Breast epithelium (tissue), 4 donors: ENCODE results near the gene DMRT1. TPM values are rescaled to one million over a fixed set of nuclear protein-coding genes. Genes with fewer than 3 reads are reported as not detected.

Experiments
- DNase-seq, 2 donors: peaks; one replicate each; pipeline ENCODE4 v3.0.0-alpha.2; 2019; ENCODE audit warnings: low spot score in 2 of 2
- H3K27ac ChIP-seq, 2 donors: fragments of 200-600 bp; sonication (generic) in 1 of 2; one replicate each; pipeline ENCODE4 v1.5.1; 2016 to 2019; ENCODE audit warnings: mild to moderate bottlenecking in 1 of 2
- H3K27me3 ChIP-seq, 2 donors: fragments of 200-600 bp; sonication (generic) in 1 of 2; one replicate each; pipeline versions ENCODE4 v1.5.1 to v1.6.0; 2017 to 2019; ENCODE audit warnings: control low read depth in 1 of 2, mild to moderate bottlenecking in 1 of 2
- H3K36me3 ChIP-seq: fragments of 200-600 bp; one replicate; pipeline ENCODE4 v1.5.1; 2019
- H3K4me1 ChIP-seq, 2 donors: fragments of 200-600 bp; sonication (generic); one replicate each; pipeline ENCODE4 v1.5.1; 2016 to 2019; ENCODE audit warnings: control low read depth in 1 of 2
- H3K4me3 ChIP-seq, 3 donors: fragments of 200-600 bp; sonication (generic); 1 replicate in 2 of 3; 2 replicates in 1 of 3; pipeline ENCODE4 v1.5.1; 2016 to 2019; ENCODE audit warnings: mild to moderate bottlenecking in 3 of 3, moderate library complexity in 2 of 3
- H3K9me3 ChIP-seq, 2 donors: fragments of 200-600 bp; sonication (generic) in 1 of 2; one replicate each; pipeline ENCODE4 v1.5.1; 2016 to 2019; ENCODE audit warnings: control low read depth in 1 of 2
- POLR2A ChIP-seq: fragments of 450-650 bp; IDR thresholded peaks from one replicate; pipeline ENCODE4 v1.6.1; 2016; ENCODE audit warnings: antibody characterized with exemption, mild to moderate bottlenecking, moderate library complexity
- POLR2AphosphoS5 ChIP-seq, 3 donors: sonication (generic); formaldehyde crosslinking; IDR thresholded peaks; one replicate each; pipeline ENCODE4 v1.6.1; 2017; ENCODE audit warnings: antibody characterized with exemption in 3 of 3
- intact Hi-C: fragments of 100-400 bp; cut with DNase I; formaldehyde crosslinking; loops from one replicate; pipeline ENCODE4 v1.15.1; 2023; ENCODE audit warnings: low total_unique reads
- total RNA-seq, 3 donors: library from RNA; depleted of rRNA; stranded (reverse); fragments of >200 nt; gene quantifications; one replicate each; pipeline ENCODE4 v1.1.0, GENCODE V29; 2016
- TF ChIP-seq, protein P1 (sequence below), 3 donors: fragments of 450-650 bp; IDR thresholded peaks; one replicate each; pipeline ENCODE4 v1.5.1; 2016 to 2017; ENCODE audit warnings: antibody characterized with exemption in 3 of 3, mild to moderate bottlenecking in 3 of 3, moderate library complexity in 3 of 3

DMRT1 gene
- total RNA-seq, 3 donors from 2014 or later = not detected

GRCh38 chr9:920927-921326 lies 79.4 kb downstream of the DMRT1 start:
- Histone ChIP-seq H3K27me3 (no peaks in the 10 kb centered on the region), H3K4me1 (no peaks in the 10 kb centered on the region), H3K36me3 (no peaks in the 10 kb centered on the region), H3K4me3 (no peak overlapping the region), H3K27ac (no peak overlapping the region), H3K9me3 (no peaks in the 10 kb centered on the region)
- intact Hi-C loops = no loop called here
- DNase-seq = no peak
- no peak for TF ChIP-seq POLR2AphosphoS5 (IDR thresholded peaks at IDR 0.05)
- no peak for TF ChIP-seq POLR2A
- TF ChIP-seq, protein P1, sequence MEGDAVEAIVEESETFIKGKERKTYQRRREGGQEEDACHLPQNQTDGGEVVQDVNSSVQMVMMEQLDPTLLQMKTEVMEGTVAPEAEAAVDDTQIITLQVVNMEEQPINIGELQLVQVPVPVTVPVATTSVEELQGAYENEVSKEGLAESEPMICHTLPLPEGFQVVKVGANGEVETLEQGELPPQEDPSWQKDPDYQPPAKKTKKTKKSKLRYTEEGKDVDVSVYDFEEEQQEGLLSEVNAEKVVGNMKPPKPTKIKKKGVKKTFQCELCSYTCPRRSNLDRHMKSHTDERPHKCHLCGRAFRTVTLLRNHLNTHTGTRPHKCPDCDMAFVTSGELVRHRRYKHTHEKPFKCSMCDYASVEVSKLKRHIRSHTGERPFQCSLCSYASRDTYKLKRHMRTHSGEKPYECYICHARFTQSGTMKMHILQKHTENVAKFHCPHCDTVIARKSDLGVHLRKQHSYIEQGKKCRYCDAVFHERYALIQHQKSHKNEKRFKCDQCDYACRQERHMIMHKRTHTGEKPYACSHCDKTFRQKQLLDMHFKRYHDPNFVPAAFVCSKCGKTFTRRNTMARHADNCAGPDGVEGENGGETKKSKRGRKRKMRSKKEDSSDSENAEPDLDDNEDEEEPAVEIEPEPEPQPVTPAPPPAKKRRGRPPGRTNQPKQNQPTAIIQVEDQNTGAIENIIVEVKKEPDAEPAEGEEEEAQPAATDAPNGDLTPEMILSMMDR (IDR thresholded peaks at IDR 0.05) = no peak

- DNase-seq = no peak
- Histone ChIP-seq H3K27me3 (no peaks in the 10 kb centered on the region), H3K4me1 (no peaks in the 10 kb centered on the region), H3K9me3 (no peaks in the 10 kb centered on the region), H3K27ac (no peak overlapping the region), H3K36me3 (no peaks in the 10 kb centered on the region), H3K4me3 (no peak overlapping the region)
- TF ChIP-seq, protein P1 (IDR thresholded peaks at IDR 0.05) = no peak
- TF ChIP-seq POLR2A (no peak), POLR2AphosphoS5 (IDR thresholded peaks at IDR 0.05) (no peak)
- intact Hi-C loops = no loop called here
Observed at GRCh38 chr9:922171-922570, 80.7 kb downstream of the DMRT1 start.

DNA sequence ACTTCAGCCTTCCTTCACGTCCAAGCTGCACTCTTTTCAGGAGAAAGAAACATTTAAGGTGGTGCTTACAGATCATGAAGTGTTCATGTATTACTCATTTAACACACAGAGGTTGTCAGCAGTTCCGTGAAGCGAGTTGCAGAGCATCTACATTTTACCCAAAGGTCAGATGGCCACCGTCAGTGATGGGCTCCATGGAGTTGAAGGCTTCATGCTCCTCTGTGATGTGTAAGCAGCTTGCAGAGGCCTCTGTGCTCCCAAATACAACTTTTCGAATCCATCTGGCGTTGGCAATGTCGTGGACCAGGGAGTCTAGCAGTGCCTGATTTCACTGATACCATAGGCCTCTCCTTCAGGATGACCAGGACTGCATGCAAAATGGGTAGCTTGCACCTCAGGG lies 81.2 kb downstream of the DMRT1 start:
- H3K4me3 ChIP-seq = no peak overlapping the region
- intact Hi-C loops = no loop called here

GRCh38 chr9:926976-927375 lies 85.5 kb downstream of the DMRT1 start:
- intact Hi-C loops = loop anchor here (5.0 kb wide), 1 partner anchor 505 kb away; no protein-coding TSS in a partner anchor
- H3K4me3 ChIP-seq = no peak overlapping the region
- no peaks in the 10 kb centered on the region for H3K36me3 ChIP-seq
- no peaks in the 10 kb centered on the region for H3K4me1 ChIP-seq
- no peak for TF ChIP-seq POLR2AphosphoS5 (IDR thresholded peaks at IDR 0.05)
- TF ChIP-seq, protein P1 (IDR thresholded peaks at IDR 0.05) = no peak
- no peak for TF ChIP-seq POLR2A
- no peak for DNase-seq
- no peaks in the 10 kb centered on the region for H3K27me3 ChIP-seq
- H3K9me3 ChIP-seq = no peaks in the 10 kb centered on the region
- H3K27ac ChIP-seq = no peak overlapping the region

More for the DNA sequence above, 81.2 kb downstream of the DMRT1 start:
- Histone ChIP-seq H3K36me3 (no peaks in the 10 kb centered on the region), H3K9me3 (no peaks in the 10 kb centered on the region), H3K27ac (no peak overlapping the region), H3K27me3 (no peaks in the 10 kb centered on the region), H3K4me1 (no peaks in the 10 kb centered on the region)
- no peak for DNase-seq
- TF ChIP-seq, protein P1 (IDR thresholded peaks at IDR 0.05) = no peak
- TF ChIP-seq POLR2AphosphoS5 (IDR thresholded peaks at IDR 0.05) (no peak), POLR2A (no peak)

DNA sequence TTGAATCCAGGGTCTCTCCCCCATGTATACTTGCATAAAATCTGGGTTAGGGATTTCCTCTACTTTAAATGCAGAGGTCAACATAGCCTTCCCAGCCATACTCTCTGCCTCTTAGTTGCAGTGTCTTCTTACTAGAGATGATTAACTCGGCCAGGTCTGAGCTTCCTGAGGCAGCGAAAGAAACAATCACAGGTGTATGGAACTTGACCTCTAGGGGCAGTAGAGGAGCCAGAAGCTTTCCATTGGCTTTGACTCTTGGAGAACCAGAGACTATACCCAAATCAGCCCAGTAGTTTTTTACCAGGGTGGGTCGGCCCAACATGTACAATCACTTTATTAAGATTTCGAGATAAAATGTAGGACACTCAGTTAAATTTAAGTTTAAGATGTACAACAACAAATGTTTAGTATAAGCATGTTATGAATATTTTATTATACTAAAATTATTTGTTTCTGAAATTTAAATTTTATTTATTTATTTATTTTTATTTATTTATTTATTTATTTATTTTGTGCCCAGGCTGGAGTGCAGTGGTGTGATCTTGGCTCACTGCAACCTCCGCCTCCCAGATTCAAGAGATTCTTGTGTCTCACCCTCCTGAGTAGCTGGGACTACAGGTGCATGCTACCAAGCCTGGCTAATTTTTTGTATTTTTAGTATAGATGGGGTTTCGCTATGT lies 87.0 kb downstream of the DMRT1 start:
- Histone ChIP-seq H3K4me3 (no peak overlapping the region), H3K27me3 (no peaks in the 10 kb centered on the region), H3K27ac (no peak overlapping the region), H3K9me3 (no peaks in the 10 kb centered on the region), H3K36me3 (no peaks in the 10 kb centered on the region), H3K4me1 (no peaks in the 10 kb centered on the region)
- intact Hi-C loops = loop anchor here (5.0 kb wide), 1 partner anchor 504 kb away; no protein-coding TSS in a partner anchor
- TF ChIP-seq POLR2AphosphoS5 (IDR thresholded peaks at IDR 0.05) (no peak), POLR2A (no peak)
- TF ChIP-seq, protein P1 (IDR thresholded peaks at IDR 0.05) = no peak
- no peak for DNase-seq
